D721Med (cell line): ENCODE measurements around the gene SUCLG2.

Source experiments
- DNase-seq: peaks from one replicate; pipeline ENCODE4 v3.0.0; 2011; ENCODE audit warnings: low spot score; ENCODE audit not compliant: insufficient read length
- FAIRE-seq: peaks from 2 replicates; lab custom pipeline; 2011; peaks lifted over from hg19 to GRCh38; lab: Jason Lieb, UNC
- TF ChIP-seq, protein P1 (sequence below): IDR thresholded peaks from 2 replicates; pipeline ENCODE4 v1.5.1; 2012; ENCODE audit warnings: mild to moderate bottlenecking, control low read depth; ENCODE audit not compliant: insufficient read depth; ENCODE audit errors: missing control alignments

SUCLG2 gene

DNA sequence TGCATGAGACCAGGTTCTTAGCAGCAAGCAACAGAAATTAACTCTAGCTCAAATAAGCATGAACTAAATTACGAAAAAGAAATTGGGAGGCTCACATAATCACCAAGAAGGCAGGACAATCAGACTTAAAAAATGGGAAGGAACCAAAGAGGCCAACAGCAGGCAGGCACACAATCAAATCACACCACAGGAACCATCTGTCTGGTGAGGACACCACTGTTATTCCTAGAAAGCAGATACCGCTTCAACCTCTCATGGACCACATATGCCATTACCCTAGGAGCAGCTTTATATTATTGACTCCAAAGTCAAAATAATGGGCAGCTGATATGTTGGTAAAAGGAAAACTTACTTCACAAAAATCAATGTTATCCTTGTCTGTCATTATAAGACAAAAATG is 51.6 kb downstream of the SUCLG2 start:
- TF ChIP-seq, protein P1, sequence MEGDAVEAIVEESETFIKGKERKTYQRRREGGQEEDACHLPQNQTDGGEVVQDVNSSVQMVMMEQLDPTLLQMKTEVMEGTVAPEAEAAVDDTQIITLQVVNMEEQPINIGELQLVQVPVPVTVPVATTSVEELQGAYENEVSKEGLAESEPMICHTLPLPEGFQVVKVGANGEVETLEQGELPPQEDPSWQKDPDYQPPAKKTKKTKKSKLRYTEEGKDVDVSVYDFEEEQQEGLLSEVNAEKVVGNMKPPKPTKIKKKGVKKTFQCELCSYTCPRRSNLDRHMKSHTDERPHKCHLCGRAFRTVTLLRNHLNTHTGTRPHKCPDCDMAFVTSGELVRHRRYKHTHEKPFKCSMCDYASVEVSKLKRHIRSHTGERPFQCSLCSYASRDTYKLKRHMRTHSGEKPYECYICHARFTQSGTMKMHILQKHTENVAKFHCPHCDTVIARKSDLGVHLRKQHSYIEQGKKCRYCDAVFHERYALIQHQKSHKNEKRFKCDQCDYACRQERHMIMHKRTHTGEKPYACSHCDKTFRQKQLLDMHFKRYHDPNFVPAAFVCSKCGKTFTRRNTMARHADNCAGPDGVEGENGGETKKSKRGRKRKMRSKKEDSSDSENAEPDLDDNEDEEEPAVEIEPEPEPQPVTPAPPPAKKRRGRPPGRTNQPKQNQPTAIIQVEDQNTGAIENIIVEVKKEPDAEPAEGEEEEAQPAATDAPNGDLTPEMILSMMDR = no peak
- FAIRE-seq = no peak
- DNase-seq = no peak

DNA sequence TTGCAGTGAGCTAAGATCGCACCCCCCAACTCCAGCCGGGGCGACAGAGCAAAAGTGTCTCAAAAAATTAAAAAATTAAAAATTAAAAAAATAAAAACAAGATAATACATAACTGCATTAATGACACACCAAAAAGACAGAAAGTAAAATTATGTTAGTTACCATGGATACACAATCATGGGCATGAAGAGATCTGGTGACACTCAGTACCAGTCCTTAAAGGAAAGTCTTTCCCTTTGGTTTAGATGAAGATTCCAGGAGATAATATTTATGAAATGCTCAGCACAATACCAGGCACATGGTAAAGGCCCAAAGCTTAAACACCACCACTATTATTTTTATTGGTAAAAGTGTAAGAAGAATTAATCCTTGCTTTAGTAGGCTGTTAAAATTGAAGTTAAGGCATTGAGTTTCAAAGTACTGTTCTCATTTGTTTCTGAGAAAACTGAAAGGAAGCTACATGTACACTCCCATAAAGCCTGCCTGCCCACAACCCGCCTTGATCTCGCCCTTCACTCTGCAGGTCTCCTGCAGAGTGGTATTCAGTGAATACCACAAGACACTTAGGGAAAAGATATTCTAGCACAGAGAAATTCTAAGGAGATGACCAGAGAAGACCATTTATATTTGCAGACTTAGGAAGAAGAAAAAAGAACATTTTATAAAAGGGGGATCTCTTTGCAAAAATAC is 52.3 kb downstream of the SUCLG2 start:
- TF ChIP-seq, protein P1 = no peak
- no peak for FAIRE-seq

DNA sequence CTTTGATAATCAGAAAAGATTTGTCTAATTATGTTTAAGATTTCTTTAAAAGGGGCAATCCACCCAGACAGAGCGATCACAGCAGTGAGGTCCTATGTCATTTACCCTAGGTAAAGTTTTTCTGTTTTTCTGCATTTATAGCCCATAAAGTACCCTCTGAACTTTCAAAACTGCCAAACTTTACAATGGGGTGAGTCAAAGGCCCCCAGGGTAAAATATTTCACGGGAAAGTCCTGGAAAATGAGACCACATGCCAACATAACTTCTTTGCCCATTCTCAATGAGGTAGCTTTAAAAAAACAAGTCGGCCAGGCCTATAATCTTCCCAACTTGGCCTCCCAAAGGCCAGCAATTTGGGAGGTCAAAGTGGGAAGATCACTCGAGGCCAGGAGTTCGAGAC is 53.0 kb downstream of the SUCLG2 start:
- TF ChIP-seq, protein P1 = no peak
- DNase-seq (no peak), FAIRE-seq (no peak)

More for the DNA sequence above, 52.3 kb downstream of the SUCLG2 start:
- DNase-seq = no peak

DNA sequence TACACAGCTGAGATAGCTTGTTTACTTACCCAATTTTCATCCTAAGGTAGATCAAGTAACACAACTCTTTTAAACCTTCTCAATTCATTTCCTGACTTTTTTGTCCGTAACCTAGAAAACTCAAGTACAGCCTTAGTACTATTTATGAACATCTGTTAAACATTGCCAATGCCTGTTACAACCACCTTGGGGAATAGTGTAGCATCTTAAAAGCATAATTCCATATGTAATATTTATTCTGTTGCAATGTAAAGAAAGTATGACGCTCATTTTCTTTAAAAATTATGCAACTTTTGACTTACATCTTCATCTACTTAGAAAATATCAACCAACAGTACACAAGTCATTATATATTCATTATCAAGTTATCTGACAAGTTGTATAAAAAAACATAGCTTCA is 54.6 kb downstream of the SUCLG2 start:
- DNase-seq (no peak), FAIRE-seq (no peak)
- TF ChIP-seq, protein P1 = no peak

DNA sequence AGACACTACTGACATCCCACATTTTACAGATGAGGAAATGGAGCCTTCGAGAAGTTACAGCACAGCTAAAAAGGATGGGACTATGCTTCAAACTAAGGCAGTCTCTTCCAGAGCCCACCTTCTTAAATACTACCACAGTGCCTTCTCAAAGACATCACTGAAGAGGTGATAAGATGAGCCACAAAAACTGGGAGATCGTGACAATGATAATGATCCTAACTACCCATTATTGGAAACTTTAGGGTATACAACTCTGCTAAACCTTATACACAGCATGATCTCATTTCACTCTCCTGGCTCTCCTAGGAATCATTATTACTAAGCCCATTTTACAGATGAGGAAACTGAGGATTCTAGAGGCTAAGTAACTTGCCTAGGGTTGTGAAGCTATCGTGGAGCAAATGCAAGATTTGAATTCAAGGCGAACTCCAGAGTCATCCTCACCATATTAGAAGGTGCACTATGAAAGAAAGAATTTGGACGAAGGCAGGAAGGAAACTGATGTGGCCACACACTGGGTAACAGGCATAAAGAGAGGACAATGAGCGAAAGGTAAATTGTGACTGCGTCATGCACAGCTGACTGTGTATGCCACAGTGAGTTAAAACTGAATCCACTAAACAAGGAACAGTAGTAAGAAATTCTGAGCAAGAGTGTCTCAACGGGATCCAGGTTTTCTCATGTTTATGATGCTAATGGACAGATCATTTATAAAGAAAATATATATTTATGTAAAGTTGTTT is 55.4 kb downstream of the SUCLG2 start:
- no peak for DNase-seq
- no peak for FAIRE-seq
- TF ChIP-seq, protein P1 = no peak

DNA sequence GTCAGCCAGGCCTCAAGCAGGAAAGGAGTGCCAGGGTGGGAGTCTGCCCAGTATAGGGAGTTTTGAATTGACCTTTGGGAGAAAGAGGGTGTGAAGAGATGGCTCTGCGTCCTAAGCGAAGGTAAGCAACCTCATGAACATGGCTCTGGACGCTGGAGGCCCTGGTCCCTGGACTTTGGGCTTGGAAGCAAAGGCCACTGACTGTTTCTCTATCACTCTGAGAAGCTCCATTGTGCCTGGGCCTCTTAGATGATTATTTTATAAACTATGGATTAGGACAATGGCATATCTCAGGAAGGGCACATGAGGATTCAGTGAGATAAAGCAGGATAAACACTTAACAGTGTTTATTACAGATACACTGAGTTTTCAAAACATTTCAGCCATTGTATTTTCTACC is 59.0 kb downstream of the SUCLG2 start:
- TF ChIP-seq, protein P1 = no peak
- no peak for FAIRE-seq
- DNase-seq = no peak

DNA sequence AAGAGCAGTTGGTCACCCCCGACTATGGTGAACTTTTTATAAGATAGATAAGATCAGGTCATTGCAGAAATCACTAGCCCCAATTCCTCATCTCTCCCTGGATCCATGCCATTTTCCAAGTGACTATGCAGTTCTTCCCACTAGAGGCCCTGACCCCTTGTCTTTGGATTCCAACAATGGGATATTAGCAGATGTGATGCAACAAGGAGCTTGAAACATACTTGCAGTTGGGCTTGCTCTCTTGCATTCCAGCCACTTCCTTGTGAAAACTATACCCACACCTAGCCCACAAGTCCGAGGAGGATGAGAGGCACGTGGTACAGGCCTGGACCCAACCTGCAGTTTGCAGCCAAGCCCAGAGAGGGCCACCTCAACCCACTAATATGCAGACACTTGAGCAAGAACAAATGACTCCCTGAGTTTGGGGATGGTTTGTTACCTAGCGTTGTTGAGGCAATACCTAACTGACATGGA is 60.6 kb downstream of the SUCLG2 start:
- TF ChIP-seq, protein P1 = no peak
- FAIRE-seq (no peak), DNase-seq (no peak)
